Activated CD4-positive, alpha-beta T cell treated with anti-CD3 and anti-CD28 coated beads for 36 hours (primary cell): ENCODE data around the gene PAX4. TPM values are rescaled to one million over a fixed set of nuclear protein-coding genes. Genes with fewer than 3 reads are reported as not detected.

ENCODE experiments used
- total RNA-seq, 2 experiments: library from RNA; stranded (reverse); gene quantifications; one replicate each; pipeline ENCODE4 v1.2.3, GENCODE V29; 2021

The PAX4 gene
- total RNA-seq, 2 experiments from 2014 or later = not detected

Other genes with a start within 250 kb of the PAX4 start
- 10 to 100 TPM; 27.5 to 34.7 TPM for gene ZNF800, start 225.4 kb downstream of the PAX4 start, total RNA-seq
- 10 to 100 TPM; 11.5 to 13.9 TPM for gene GCC1, start 32.5 kb downstream of the PAX4 start, total RNA-seq
- gene ARF5, start 29.7 kb downstream of the PAX4 start, total RNA-seq = 100 to 1,000 TPM; 113 to 115 TPM
- under 1 TPM; 0.62 to 0.83 TPM for gene FSCN3, start 24.4 kb downstream of the PAX4 start, total RNA-seq
- 100 to 1,000 TPM; 193 to 214 TPM for gene SND1, start 34.1 kb upstream of the PAX4 start, total RNA-seq